ENCODE data around the gene GP9. TPM values are rescaled to one million over a fixed set of nuclear protein-coding genes. Genes with fewer than 3 reads are reported as not detected.

Gene GP9
- total RNA-seq, 1 donor from 2014 or later: not detected

GRCh38 chr3:129046732-129047552, 13.6 kb upstream of the GP9 start:
- no peak for TF ChIP-seq CTCF (IDR thresholded peaks at IDR 0.05)
- DNase-seq: no peak
- peaks cover 2% of the 10 kb centered on the region for H3K4me1 Mint-ChIP-seq
- H3K4me3 Mint-ChIP-seq: no peak overlapping the region
- no peak for ATAC-seq (ENCODE audit: low read depth)
- H3K27me3 Mint-ChIP-seq: peaks cover 39% of the 10 kb centered on the region
- POLR2A ChIA-PET: no interaction called here
- no peak overlapping the region for H3K27ac Mint-ChIP-seq
- H3K9me3 Mint-ChIP-seq: peaks cover 17% of the 10 kb centered on the region
- peaks cover 3% of the 10 kb centered on the region for H3K36me3 Mint-ChIP-seq (ENCODE audit: low read depth)
- intact Hi-C loops (cut with micrococcal nuclease): no loop called here
- CTCF ChIA-PET: no interaction called here

GRCh38 chr3:129047553-129047839, 13.1 kb upstream of the GP9 start:
- Mint-ChIP-seq H3K4me1 (peaks cover 2% of the 10 kb centered on the region), H3K27ac (no peak overlapping the region), H3K4me3 (no peak overlapping the region), H3K9me3 (peaks cover 14% of the 10 kb centered on the region), H3K36me3 (ENCODE audit: low read depth) (peaks cover 3% of the 10 kb centered on the region), H3K27me3 (peaks cover 35% of the 10 kb centered on the region)
- intact Hi-C loops (cut with micrococcal nuclease): no loop called here
- ATAC-seq (ENCODE audit: low read depth) (no peak), DNase-seq (no peak)
- ChIA-PET POLR2A (no interaction called here), CTCF (no interaction called here)
- no peak for TF ChIP-seq CTCF (IDR thresholded peaks at IDR 0.05)

GRCh38 chr3:129050556-129051295, 9.9 kb upstream of the GP9 start:
- Mint-ChIP-seq H3K36me3 (ENCODE audit: low read depth) (peaks cover 3% of the 10 kb centered on the region), H3K4me1 (peaks cover 6% of the 10 kb centered on the region), H3K9me3 (peaks cover 6% of the 10 kb centered on the region), H3K27ac (no peak overlapping the region), H3K27me3 (peaks cover 13% of the 10 kb centered on the region), H3K4me3 (no peak overlapping the region)
- POLR2A ChIA-PET: no interaction called here
- no peak for TF ChIP-seq CTCF (IDR thresholded peaks at IDR 0.05)
- ATAC-seq (ENCODE audit: low read depth) (no peak), DNase-seq (no peak)
- CTCF ChIA-PET: interaction anchor here (0.7 to 5.3 kb wide), 3 partner anchors 80 to 194 kb away, joined by 3 to 135 read pairs (median 56); no protein-coding TSS in a partner anchor
- intact Hi-C loops (cut with micrococcal nuclease): loop anchor here (5.0 kb wide), 1 partner anchor 267 kb away; a partner anchor contains a TSS

GRCh38 chr3:129051871-129052340, 8.7 kb upstream of the GP9 start:
- peaks cover 3% of the 10 kb centered on the region for H3K36me3 Mint-ChIP-seq (ENCODE audit: low read depth)
- DNase-seq (no peak), ATAC-seq (ENCODE audit: low read depth) (no peak)
- ChIA-PET POLR2A (interaction anchor here (0.6 to 2.5 kb wide), 6 partner anchors 70 to 265 kb away, joined by 3 to 33 read pairs (median 4); partner anchors contain the start of genes COPG1, ISY1 and RAB43), CTCF (interaction anchor here (0.6 to 5.3 kb wide), 11 partner anchors 39 to 272 kb away, joined by 3 to 135 read pairs (median 4); partner anchors contain the start of genes CFAP92 and RAB43)
- H3K4me1 Mint-ChIP-seq: peaks cover 6% of the 10 kb centered on the region
- intact Hi-C loops (cut with micrococcal nuclease): loop anchor here (5.0 kb wide), 1 partner anchor 265 kb away; a partner anchor contains a TSS
- no peak for TF ChIP-seq CTCF (IDR thresholded peaks at IDR 0.05)
- H3K27me3 Mint-ChIP-seq: peaks cover 21% of the 10 kb centered on the region
- H3K27ac Mint-ChIP-seq: no peak overlapping the region
- peaks cover 6% of the 10 kb centered on the region for H3K9me3 Mint-ChIP-seq
- H3K4me3 Mint-ChIP-seq: no peak overlapping the region
